ENCODE results near the gene ABHD3. TPM values are rescaled to one million over a fixed set of nuclear protein-coding genes. Genes with fewer than 3 reads are reported as not detected.
"Not testable (repeated sequence)": the region's sequence is repeated elsewhere in the genome, so short reads cannot be mapped to it uniquely, and the experiment has no call there.

The ABHD3 gene
- total RNA-seq, 1 donor from 2014 or later = 4.3 TPM

DNA sequence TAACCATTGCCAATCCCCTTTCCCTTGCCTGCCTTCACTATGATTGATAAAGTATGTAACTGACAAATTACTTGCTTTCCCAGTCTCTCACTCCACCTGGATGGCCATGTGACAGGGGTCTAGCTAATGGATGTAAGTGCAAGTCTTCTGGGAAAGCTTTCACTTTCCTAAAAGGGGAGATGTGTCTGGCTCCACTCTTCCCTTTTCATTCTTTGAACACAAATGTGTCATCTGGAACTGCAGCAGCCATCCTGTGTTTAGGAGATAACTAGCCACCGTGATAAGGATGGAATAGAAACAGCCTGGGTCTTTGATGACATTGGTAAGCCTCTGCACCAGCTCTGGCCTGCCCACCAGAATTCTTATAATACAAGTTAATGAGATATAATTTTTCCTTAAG lies 54.3 kb downstream of the ABHD3 start:
- peaks cover 5% of the 10 kb centered on the region for H3K36me3 Mint-ChIP-seq (ENCODE audit: low read depth)
- H3K4me1 Mint-ChIP-seq (ENCODE audit: low read depth) = no peaks in the 10 kb centered on the region
- no peak overlapping the region for H3K27ac Mint-ChIP-seq (ENCODE audit: unreplicated experiment)
- no peak overlapping the region for H3K4me3 Mint-ChIP-seq (ENCODE audit: unreplicated experiment)
- no peak for DNase-seq (ENCODE audit: low spot score)
- no peaks in the 10 kb centered on the region for H3K27me3 Mint-ChIP-seq (ENCODE audit: low read depth)
- H3K9me3 Mint-ChIP-seq (ENCODE audit: low read depth) = no peaks in the 10 kb centered on the region
- TF ChIP-seq CTCF (IDR thresholded peaks at IDR 0.05) = no peak

- not testable (repeated sequence) for H3K4me3 Mint-ChIP-seq (ENCODE audit: unreplicated experiment); H3K27ac Mint-ChIP-seq (ENCODE audit: unreplicated experiment); H3K9me3 Mint-ChIP-seq (ENCODE audit: low read depth); DNase-seq (ENCODE audit: low spot score); H3K27me3 Mint-ChIP-seq (ENCODE audit: low read depth); H3K4me1 Mint-ChIP-seq (ENCODE audit: low read depth); H3K36me3 Mint-ChIP-seq (ENCODE audit: low read depth)
Observed at GRCh38 chr18:21640375-21640774, 64.2 kb downstream of the ABHD3 start.

DNA sequence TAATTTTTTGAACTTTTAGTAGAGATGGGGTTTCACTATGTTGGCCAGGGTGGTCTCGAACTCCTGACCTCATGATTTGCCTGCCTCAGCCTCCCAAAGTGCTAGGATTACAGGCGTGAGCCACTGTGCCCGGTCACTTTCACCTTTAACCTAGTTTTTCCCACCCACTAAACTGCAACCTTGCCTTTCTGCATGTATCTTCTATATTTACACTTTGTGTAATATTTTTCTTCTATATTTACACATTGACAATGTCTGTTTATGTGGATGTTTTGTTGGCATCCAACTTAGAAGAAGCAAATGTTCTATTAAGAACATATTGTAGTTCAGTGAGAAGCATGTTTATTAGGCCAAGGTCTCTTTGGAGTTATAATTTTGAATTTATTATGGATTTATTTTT lies 65.8 kb downstream of the ABHD3 start:
- Mint-ChIP-seq H3K9me3 (ENCODE audit: low read depth) (no peaks in the 10 kb centered on the region), H3K36me3 (ENCODE audit: low read depth) (no peaks in the 10 kb centered on the region), H3K4me1 (ENCODE audit: low read depth) (no peaks in the 10 kb centered on the region), H3K4me3 (ENCODE audit: unreplicated experiment) (no peak overlapping the region), H3K27ac (ENCODE audit: unreplicated experiment) (no peak overlapping the region), H3K27me3 (ENCODE audit: low read depth) (no peaks in the 10 kb centered on the region)
- TF ChIP-seq CTCF (IDR thresholded peaks at IDR 0.05) = no peak
- no peak for DNase-seq (ENCODE audit: low spot score)

DNA sequence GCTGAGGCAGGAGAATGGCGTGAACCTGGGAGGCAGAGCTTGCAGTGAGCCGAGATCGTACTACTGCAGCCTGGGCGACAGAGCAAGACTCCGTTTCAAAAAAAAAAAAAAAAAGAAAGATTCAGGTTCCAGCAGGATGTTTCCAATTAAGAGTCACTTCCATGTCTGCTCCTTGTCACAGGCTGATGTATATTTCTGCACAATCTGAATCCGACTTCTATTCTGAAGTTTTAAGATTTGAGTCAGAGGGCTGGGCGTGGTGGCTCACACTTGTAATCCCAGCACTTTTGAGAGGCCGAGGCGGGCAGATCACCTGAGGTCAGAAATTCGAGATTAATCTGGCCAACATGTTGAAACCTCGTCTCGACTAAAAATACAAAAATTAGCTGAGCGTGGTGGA lies 67.8 kb downstream of the ABHD3 start:
- H3K4me1 Mint-ChIP-seq (ENCODE audit: low read depth) = no peaks in the 10 kb centered on the region
- peaks cover under 1% of the 10 kb centered on the region for H3K36me3 Mint-ChIP-seq (ENCODE audit: low read depth)
- DNase-seq (ENCODE audit: low spot score) = no peak
- H3K4me3 Mint-ChIP-seq (ENCODE audit: unreplicated experiment) = no peak overlapping the region
- H3K27me3 Mint-ChIP-seq (ENCODE audit: low read depth) = no peaks in the 10 kb centered on the region
- TF ChIP-seq CTCF (IDR thresholded peaks at IDR 0.05) = no peak
- H3K27ac Mint-ChIP-seq (ENCODE audit: unreplicated experiment) = no peak overlapping the region
- no peaks in the 10 kb centered on the region for H3K9me3 Mint-ChIP-seq (ENCODE audit: low read depth)

- DNase-seq (ENCODE audit: low spot score) = no peak
- peaks cover 7% of the 10 kb centered on the region for H3K36me3 Mint-ChIP-seq (ENCODE audit: low read depth)
- H3K27ac Mint-ChIP-seq (ENCODE audit: unreplicated experiment) = no peak overlapping the region
- H3K9me3 Mint-ChIP-seq (ENCODE audit: low read depth) = no peaks in the 10 kb centered on the region
- TF ChIP-seq CTCF (IDR thresholded peaks at IDR 0.05) = no peak
- no peaks in the 10 kb centered on the region for H3K4me1 Mint-ChIP-seq (ENCODE audit: low read depth)
- H3K27me3 Mint-ChIP-seq (ENCODE audit: low read depth) = no peaks in the 10 kb centered on the region
- no peak overlapping the region for H3K4me3 Mint-ChIP-seq (ENCODE audit: unreplicated experiment)
Observed at GRCh38 chr18:21634588-21635199, 69.9 kb downstream of the ABHD3 start.

DNA sequence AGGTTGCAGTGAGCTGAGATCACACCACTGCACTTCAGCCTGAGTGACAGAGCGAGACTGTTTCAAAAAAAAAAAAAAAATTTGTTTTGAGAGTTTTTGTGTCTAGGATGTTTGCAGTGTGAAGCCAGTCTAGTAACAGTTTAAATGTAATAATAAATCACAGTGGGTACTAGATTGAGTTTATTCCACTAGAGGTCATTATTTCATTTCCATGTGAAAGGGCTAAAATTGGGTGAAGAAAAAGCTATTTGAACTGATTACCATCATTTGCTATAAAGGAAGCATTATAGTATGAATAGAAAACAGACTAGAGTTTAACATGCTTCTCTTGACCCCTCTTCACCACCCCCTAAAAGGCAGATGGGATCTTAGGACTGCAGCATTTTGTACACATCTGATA lies 72.2 kb downstream of the ABHD3 start:
- Mint-ChIP-seq H3K4me3 (ENCODE audit: unreplicated experiment) (no peak overlapping the region), H3K9me3 (ENCODE audit: low read depth) (no peaks in the 10 kb centered on the region), H3K4me1 (ENCODE audit: low read depth) (no peaks in the 10 kb centered on the region), H3K27me3 (ENCODE audit: low read depth) (no peaks in the 10 kb centered on the region), H3K36me3 (ENCODE audit: low read depth) (peaks cover 14% of the 10 kb centered on the region), H3K27ac (ENCODE audit: unreplicated experiment) (no peak overlapping the region)
- DNase-seq (ENCODE audit: low spot score) = no peak
- peak; percentile 65 for TF ChIP-seq CTCF (IDR thresholded peaks at IDR 0.05)
